CD4-positive, alpha-beta T cell treated with Interleukin-10 for 1 hour (primary cell): Measurements from ENCODE around the gene TEAD1.

Experiments
- DNase-seq: peaks from one replicate; pipeline ENCODE4 v3.0.0-alpha.2; 2020

Gene TEAD1

GRCh38 chr11:12915093-12915492 lies 240.9 kb downstream of the TEAD1 start:
- no peak for DNase-seq

- no peak for DNase-seq
These were observed 243.6 kb downstream of the TEAD1 start for GRCh38 chr11:12917822-12918221.

- no peak for DNase-seq
These were observed 244.4 kb downstream of the TEAD1 start for GRCh38 chr11:12918667-12919066.

GRCh38 chr11:12922418-12922817 lies 248.2 kb downstream of the TEAD1 start:
- DNase-seq = no peak

- no peak for DNase-seq
These were observed 248.8 kb downstream of the TEAD1 start for GRCh38 chr11:12922980-12923507.

GRCh38 chr11:12924650-12925049 lies 250.4 kb downstream of the TEAD1 start:
- DNase-seq = no peak

GRCh38 chr11:12925520-12925919 lies 251.3 kb downstream of the TEAD1 start:
- DNase-seq = no peak

GRCh38 chr11:12927221-12927620 lies 253.0 kb downstream of the TEAD1 start:
- DNase-seq = no peak

GRCh38 chr11:12927886-12928285 lies 253.7 kb downstream of the TEAD1 start:
- DNase-seq = no peak

GRCh38 chr11:12930850-12931249 lies 256.6 kb downstream of the TEAD1 start:
- DNase-seq = no peak

GRCh38 chr11:12932485-12932884 lies 258.3 kb downstream of the TEAD1 start:
- no peak for DNase-seq

- DNase-seq = no peak
These were observed 262.0 kb downstream of the TEAD1 start for GRCh38 chr11:12936200-12936599.

GRCh38 chr11:12938590-12939247 lies 264.5 kb downstream of the TEAD1 start:
- DNase-seq = no peak

- no peak for DNase-seq
These were observed 267.4 kb downstream of the TEAD1 start for GRCh38 chr11:12941671-12942070.

- DNase-seq = no peak
These were observed 267.9 kb downstream of the TEAD1 start for GRCh38 chr11:12942157-12942556.

GRCh38 chr11:12943311-12943710 lies 269.1 kb downstream of the TEAD1 start:
- no peak for DNase-seq

- DNase-seq = no peak
These were observed 270.7 kb downstream of the TEAD1 start for GRCh38 chr11:12944889-12945288.

- no peak for DNase-seq
These were observed 275.2 kb downstream of the TEAD1 start for GRCh38 chr11:12949453-12949852.

GRCh38 chr11:12950670-12951069 lies 276.4 kb downstream of the TEAD1 start:
- DNase-seq = no peak

GRCh38 chr11:12951376-12951775 lies 277.2 kb downstream of the TEAD1 start:
- no peak for DNase-seq

GRCh38 chr11:12952094-12952493 lies 277.9 kb downstream of the TEAD1 start:
- DNase-seq = no peak

- no peak for DNase-seq
These were observed 284.8 kb downstream of the TEAD1 start for GRCh38 chr11:12958986-12959385.

GRCh38 chr11:12961615-12962014 lies 287.4 kb downstream of the TEAD1 start:
- no peak for DNase-seq

GRCh38 chr11:12962306-12962705 lies 288.1 kb downstream of the TEAD1 start:
- DNase-seq = no peak

- no peak for DNase-seq
These were observed 288.8 kb downstream of the TEAD1 start for GRCh38 chr11:12963051-12963450.
